Adrenal gland (tissue), 12 donors: ENCODE results near the gene TCP11L2. TPM values are rescaled to one million over a fixed set of nuclear protein-coding genes. Genes with fewer than 3 reads are reported as not detected.

Experiments
- DNase-seq, 7 donors: peaks; one replicate each; pipeline ENCODE4 v3.0.0-alpha.2; 2019 to 2020
- H3K27ac ChIP-seq, 5 donors: fragments of 200-600 bp; sonication (generic) in 4 of 5; 1 replicate in 3 of 5; 2 replicates in 2 of 5; pipeline versions ENCODE4 v1.5.1 to v1.8.0; 2016 to 2020; ENCODE audit warnings: mild to moderate bottlenecking in 1 of 5
- H3K27me3 ChIP-seq: fragments of 200-600 bp; 2 replicates; pipeline ENCODE4 v1.8.0; 2021
- H3K36me3 ChIP-seq, 2 donors: fragments of 200-600 bp; replicated peaks in 1 of 2; 1 replicate in 1 of 2; 2 replicates in 1 of 2; pipeline versions ENCODE4 v1.5.1 to v1.8.0; 2018 to 2022
- H3K4me1 ChIP-seq, 2 donors: fragments of 200-600 bp; replicated peaks in 1 of 2; 1 replicate in 1 of 2; 2 replicates in 1 of 2; pipeline versions ENCODE4 v1.5.1 to v1.8.0; 2018 to 2021
- H3K4me3 ChIP-seq, 4 donors: fragments of 200-600 bp; sonication (generic) in 3 of 4; one replicate each; pipeline ENCODE4 v1.5.1; 2016 to 2018
- H3K9me3 ChIP-seq, 3 donors: fragments of 200-600 bp; sonication (generic) in 1 of 3; replicated peaks in 1 of 3; 1 replicate in 2 of 3; 2 replicates in 1 of 3; pipeline versions ENCODE4 v1.5.1 to v1.8.0; 2016 to 2021
- CTCF ChIP-seq, 6 experiments: fragments of 450-650 bp in 4 of 6; fragments of 200-600 bp in 2 of 6; sonication (generic) in 1 of 6; IDR thresholded peaks; 1 replicate in 5 of 6; 2 replicates in 1 of 6; pipeline versions ENCODE4 v1.5.1 to v1.8.0; 2016 to 2021; ENCODE audit warnings: antibody characterized with exemption in 6 of 6, mild to moderate bottlenecking in 2 of 6, moderate library complexity in 1 of 6
- POLR2A ChIP-seq, 2 donors: fragments of 450-650 bp; IDR thresholded peaks; one replicate each; pipeline ENCODE4 v1.6.1; 2017; ENCODE audit warnings: antibody characterized with exemption in 2 of 2, mild to moderate bottlenecking in 2 of 2, moderate library complexity in 1 of 2
- WGBS, 4 donors: extraction: QIAGEN DNeasy Blood & Tissue Kit in 2 of 4; methylation state at CpG; one replicate each; pipeline versions ENCODE4 v1.1.5 to v1.1.7; 2013 to 2017; 5-methylcytosine and 5-hydroxymethylcytosine counted together
- intact Hi-C, 2 donors: fragments of 100-400 bp; cut with DNase I; formaldehyde crosslinking; loops; one replicate each; pipeline versions ENCODE4 v1.14.1 to v1.15.0; 2022 to 2023
- polyA plus RNA-seq, 3 donors: library from polyadenylated mRNA; stranded (reverse); fragments of 200-250 nt in 2 of 3; fragments of 350-450 nt in 1 of 3; fragmentation: Illumina TruSeq in 1 of 3; extraction: RNeasy Lipid Tissue Mini Kit (QIAGEN cat#74804) in 1 of 3; gene quantifications; one replicate each; pipeline ENCODE4 v1.2.3, GENCODE V29; 2013 to 2014
- total RNA-seq, 9 donors: library from RNA; depleted of rRNA in 4 of 9; stranded (reverse); fragments of >200 nt in 4 of 9; fragments of 120-200 nt in 1 of 9; fragmentation: NEBNext Ultra II Directional in 1 of 9; extraction: Animal tissue kit (Norgen Biotek cat#: 25700) in 1 of 9; gene quantifications; one replicate each; pipeline versions ENCODE4 v1.1.0 to v1.2.4, GENCODE V29; 2013 to 2023
- donor health status: healthy with polysubstance abuse.
- donor health status: Bipolar disorder and iron deficiency.
- donor health status: DM: yes; HTN: yes; CAD: no.
- donor health status: DM: no; HTN: no; CAD: no.
- donor health status: DM: no; HTN: no; CAD: no.
- donor health status: DM: yes; HTN: yes; CAD: no.

TCP11L2 gene
- total and polyA plus RNA-seq, 12 donors: 2.3 to 70.4 (median 37.5) TPM

DNA sequence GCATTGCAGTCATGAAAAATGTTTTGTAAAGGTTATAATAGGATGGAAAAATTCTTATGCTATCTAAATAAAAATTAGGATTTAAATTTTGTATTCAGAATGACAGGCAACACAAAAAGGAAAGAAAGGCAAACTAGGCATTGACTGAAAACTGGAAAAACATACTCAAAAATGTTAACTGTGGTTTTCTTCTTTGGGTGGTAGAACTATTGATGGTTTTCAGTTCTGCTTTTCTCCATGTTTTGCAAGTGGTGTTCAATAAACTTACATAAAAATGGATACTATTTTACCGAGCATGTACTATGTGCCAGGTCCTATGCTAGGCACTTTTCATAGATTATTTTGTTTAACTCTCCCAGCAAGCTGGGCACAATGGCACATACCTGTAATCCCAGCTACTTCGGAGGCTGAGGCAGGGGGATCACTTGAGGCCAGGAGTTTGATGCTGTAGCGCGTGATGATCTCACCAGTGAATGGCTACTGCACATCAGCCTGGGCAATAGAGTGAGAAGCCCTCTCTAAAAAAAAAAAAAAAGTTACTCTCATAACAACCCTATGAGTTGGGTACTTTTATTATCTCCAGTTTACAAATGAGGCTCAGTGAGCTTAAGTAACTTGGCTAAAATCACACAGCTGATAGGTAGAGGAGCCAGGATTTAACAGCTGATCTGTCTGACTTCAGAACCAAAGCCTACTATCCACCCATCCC is 26.3 kb upstream of the TCP11L2 start:
- no peak for DNase-seq
- Histone ChIP-seq H3K27ac (no peak overlapping the region), H3K9me3 (no peaks in the 10 kb centered on the region), H3K4me3 (no peak overlapping the region), H3K36me3 (no peaks in the 10 kb centered on the region), H3K4me1 (peaks cover 20 to 22% of the 10 kb centered on the region in 2 donors), H3K27me3 (no peaks in the 10 kb centered on the region)
- WGBS, 4 donors: 83 to 95% (median 92%) methylated on average over 4 of the region's 4 CpGs
- TF ChIP-seq POLR2A (IDR thresholded peaks at IDR 0.05) (no peak), CTCF (IDR thresholded peaks at IDR 0.05) (no peak)
- intact Hi-C loops: no loop called here

DNA sequence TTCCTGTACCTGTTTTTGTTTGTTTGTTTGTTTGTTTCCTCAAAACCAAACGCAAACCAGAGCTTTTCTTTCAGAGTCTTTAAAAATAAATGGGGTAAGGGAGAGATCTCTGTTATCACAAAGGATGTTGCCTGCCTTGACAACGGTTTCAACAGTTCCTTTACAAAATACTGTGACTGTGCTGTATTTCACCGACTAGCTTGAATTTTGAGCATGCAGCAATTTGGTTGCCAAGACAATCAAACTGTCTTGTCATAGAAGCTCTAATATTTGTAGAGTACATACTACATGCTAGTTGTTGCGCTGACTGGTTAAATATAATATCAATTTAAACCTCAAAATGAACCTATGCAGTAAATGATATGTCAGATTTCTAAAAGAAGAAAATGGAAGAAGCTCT is 22.4 kb upstream of the TCP11L2 start:
- Histone ChIP-seq H3K27ac (no peak overlapping the region), H3K4me3 (no peak overlapping the region), H3K4me1 (no peaks in the 10 kb centered on the region), H3K36me3 (no peaks in the 10 kb centered on the region), H3K27me3 (no peaks in the 10 kb centered on the region), H3K9me3 (no peaks in the 10 kb centered on the region)
- no peak for DNase-seq
- no peak for TF ChIP-seq POLR2A (IDR thresholded peaks at IDR 0.05)
- TF ChIP-seq CTCF (IDR thresholded peaks at IDR 0.05): no peak
- intact Hi-C loops: loop anchor here in 1 of 2 donors (5.0 kb wide), 1 partner anchor 53 kb away; no protein-coding TSS in a partner anchor
- 70 to 79% (median 76%) methylated on average over 4 of the region's 4 CpGs for WGBS, 4 donors

DNA sequence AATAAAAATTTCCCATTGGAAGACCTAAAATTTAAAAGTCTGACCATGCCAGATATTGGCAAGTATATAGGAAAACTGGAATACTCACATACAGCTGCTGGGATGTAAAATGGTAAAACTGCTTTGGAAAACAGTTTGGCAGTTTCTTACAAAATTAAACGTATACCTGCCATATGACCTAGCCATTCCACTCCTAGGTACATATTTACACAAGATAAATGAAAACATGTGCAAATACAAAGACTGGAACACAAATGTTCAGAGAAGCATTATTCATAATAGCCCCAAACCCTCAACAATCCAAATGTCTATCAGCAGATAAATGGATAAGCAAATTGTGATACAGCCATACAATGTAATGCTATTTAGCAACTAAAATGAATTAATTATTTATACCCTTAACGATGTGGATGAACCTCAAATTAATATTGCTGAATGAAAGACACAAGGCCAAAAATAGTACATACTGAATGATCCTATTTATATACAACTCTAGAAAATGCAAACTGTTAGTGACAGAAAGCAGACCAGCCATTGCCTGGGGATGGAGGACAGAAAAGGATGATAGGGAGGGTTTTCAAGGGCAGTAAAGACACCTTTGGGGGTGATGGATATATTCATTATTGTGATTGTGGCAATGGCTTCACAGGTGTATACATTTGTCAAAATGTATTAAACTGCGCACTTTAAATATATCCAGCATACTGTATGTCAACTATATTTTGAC is 21.3 kb upstream of the TCP11L2 start:
- WGBS, 4 donors: 57 to 89% (median 78%) methylated on average over 3 of the region's 3 CpGs
- no peaks in the 10 kb centered on the region for H3K9me3 ChIP-seq
- intact Hi-C loops: loop anchor here in 1 of 2 donors (5.0 kb wide), 1 partner anchor 54 kb away; no protein-coding TSS in a partner anchor
- H3K36me3 ChIP-seq: no peaks in the 10 kb centered on the region
- H3K27me3 ChIP-seq: no peaks in the 10 kb centered on the region
- H3K27ac ChIP-seq: no peak overlapping the region
- TF ChIP-seq POLR2A (IDR thresholded peaks at IDR 0.05) (no peak), CTCF (IDR thresholded peaks at IDR 0.05) (no peak)
- DNase-seq: no peak
- no peak overlapping the region for H3K4me3 ChIP-seq
- no peaks in the 10 kb centered on the region for H3K4me1 ChIP-seq

DNA sequence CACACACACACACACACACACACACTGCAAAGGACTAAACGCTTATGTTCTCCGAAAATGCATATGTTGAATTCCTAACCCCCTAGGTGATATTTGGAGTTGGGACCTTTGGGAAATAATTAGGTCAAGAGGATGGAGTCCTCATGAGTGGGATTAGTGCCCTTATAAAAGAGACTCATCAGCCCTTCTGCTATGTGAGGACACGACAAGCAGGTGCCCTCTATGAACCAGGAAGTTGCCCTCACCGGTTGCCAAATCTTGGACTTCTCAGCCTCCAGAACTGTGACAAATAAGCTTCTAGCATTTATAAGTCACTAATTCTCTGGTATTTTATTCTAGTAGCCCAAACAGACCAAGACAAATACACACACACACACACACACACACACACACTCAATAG is 20.7 kb upstream of the TCP11L2 start:
- no peak overlapping the region for H3K27ac ChIP-seq
- WGBS, 4 donors: 91 to 94% (median 93%) methylated on average over 4 of the region's 4 CpGs

More for the DNA sequence above, 20.7 kb upstream of the TCP11L2 start:
- H3K36me3 ChIP-seq: no peaks in the 10 kb centered on the region
- no peaks in the 10 kb centered on the region for H3K9me3 ChIP-seq
- intact Hi-C loops: loop anchor here in 1 of 2 donors (5.0 kb wide), 1 partner anchor 55 kb away; no protein-coding TSS in a partner anchor
- TF ChIP-seq POLR2A (IDR thresholded peaks at IDR 0.05) (no peak), CTCF (IDR thresholded peaks at IDR 0.05) (no peak)
- no peaks in the 10 kb centered on the region for H3K27me3 ChIP-seq
- no peak overlapping the region for H3K4me3 ChIP-seq
- no peaks in the 10 kb centered on the region for H3K4me1 ChIP-seq
- no peak for DNase-seq
